ENCODE results near the gene RSPH3. TPM values are rescaled to one million over a fixed set of nuclear protein-coding genes. Genes with fewer than 3 reads are reported as not detected.

Gene RSPH3
- total and polyA plus RNA-seq, 10 of the 15 experiments (the other 5 are each of a cell fraction or from before 2014, with no cell fraction given) = 0.40 to 3.5 (median 1.4) TPM

GRCh38 chr6:158987657-158988056 is 12.3 kb downstream of the RSPH3 start:
- TF ChIP-seq, protein P1, sequence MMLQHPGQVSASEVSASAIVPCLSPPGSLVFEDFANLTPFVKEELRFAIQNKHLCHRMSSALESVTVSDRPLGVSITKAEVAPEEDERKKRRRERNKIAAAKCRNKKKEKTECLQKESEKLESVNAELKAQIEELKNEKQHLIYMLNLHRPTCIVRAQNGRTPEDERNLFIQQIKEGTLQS (IDR thresholded peaks at IDR 0.05; ENCODE audit: borderline replicate concordance, extremely low read depth, low read depth, low read length) = no peak
- TF ChIP-seq IKZF2 (IDR thresholded peaks at IDR 0.05) (no peak), TBL1XR1 (IDR thresholded peaks at IDR 0.05; ENCODE audit: low read depth, low read length) (no peak), HDAC6 (IDR thresholded peaks at IDR 0.05; ENCODE audit: unreplicated experiment) (no peak), FOXM1 (IDR thresholded peaks at IDR 0.05; ENCODE audit: low read depth, low read length) (no peak), RUNX3 (IDR thresholded peaks at IDR 0.05; ENCODE audit: low read length) (no peak), GATAD2B (conservative IDR thresholded peaks at IDR 0.05; ENCODE audit: low read depth) (no peak), WRNIP1 (IDR thresholded peaks at IDR 0.05; ENCODE audit: borderline replicate concordance, low read depth, low read length) (no peak)
- TF ChIP-seq, protein P2, sequence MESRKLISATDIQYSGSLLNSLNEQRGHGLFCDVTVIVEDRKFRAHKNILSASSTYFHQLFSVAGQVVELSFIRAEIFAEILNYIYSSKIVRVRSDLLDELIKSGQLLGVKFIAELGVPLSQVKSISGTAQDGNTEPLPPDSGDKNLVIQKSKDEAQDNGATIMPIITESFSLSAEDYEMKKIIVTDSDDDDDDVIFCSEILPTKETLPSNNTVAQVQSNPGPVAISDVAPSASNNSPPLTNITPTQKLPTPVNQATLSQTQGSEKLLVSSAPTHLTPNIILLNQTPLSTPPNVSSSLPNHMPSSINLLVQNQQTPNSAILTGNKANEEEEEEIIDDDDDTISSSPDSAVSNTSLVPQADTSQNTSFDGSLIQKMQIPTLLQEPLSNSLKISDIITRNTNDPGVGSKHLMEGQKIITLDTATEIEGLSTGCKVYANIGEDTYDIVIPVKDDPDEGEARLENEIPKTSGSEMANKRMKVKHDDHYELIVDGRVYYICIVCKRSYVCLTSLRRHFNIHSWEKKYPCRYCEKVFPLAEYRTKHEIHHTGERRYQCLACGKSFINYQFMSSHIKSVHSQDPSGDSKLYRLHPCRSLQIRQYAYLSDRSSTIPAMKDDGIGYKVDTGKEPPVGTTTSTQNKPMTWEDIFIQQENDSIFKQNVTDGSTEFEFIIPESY (IDR thresholded peaks at IDR 0.05) = no peak
- TF ChIP-seq, protein P3, sequence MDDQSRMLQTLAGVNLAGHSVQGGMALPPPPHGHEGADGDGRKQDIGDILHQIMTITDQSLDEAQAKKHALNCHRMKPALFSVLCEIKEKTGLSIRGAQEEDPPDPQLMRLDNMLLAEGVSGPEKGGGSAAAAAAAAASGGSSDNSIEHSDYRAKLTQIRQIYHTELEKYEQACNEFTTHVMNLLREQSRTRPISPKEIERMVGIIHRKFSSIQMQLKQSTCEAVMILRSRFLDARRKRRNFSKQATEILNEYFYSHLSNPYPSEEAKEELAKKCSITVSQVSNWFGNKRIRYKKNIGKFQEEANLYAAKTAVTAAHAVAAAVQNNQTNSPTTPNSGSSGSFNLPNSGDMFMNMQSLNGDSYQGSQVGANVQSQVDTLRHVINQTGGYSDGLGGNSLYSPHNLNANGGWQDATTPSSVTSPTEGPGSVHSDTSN (IDR thresholded peaks at IDR 0.05; ENCODE audit: insufficient replicate concordance, low read depth, low read length) = no peak
- in situ Hi-C loops (cut with MboI) = no loop called here
- H4K20me1 ChIP-seq (ENCODE audit: control insufficient read depth, insufficient read depth) = no peaks in the 10 kb centered on the region
- FAIRE-seq (no peak), DNase-seq (ENCODE audit: low read depth, low spot score) (no peak), ATAC-seq (peak; percentile 36; the same call in 2 of the 3 replicates)
- H3K4me1 ChIP-seq (ENCODE audit: control insufficient read depth, insufficient read depth, low read length) = no peaks in the 10 kb centered on the region
- H3K27me3 ChIP-seq (replicated peaks in 1 of 2; ENCODE audit: control insufficient read depth in 2 of 2, insufficient read depth in 2 of 2, low read length in 1 of 2) = no peaks in the 10 kb centered on the region
- no peaks in the 10 kb centered on the region for H3K79me2 ChIP-seq (ENCODE audit: control insufficient read depth, insufficient read depth, low read length)
- ChIA-PET RAD21 (ENCODE audit: unreplicated experiment) (no interaction called here), POLR2A (no interaction called here), CTCF (interaction anchor here (1.1 to 1.6 kb wide), 3 partner anchors 17 to 122 kb away, joined by 4 to 6 read pairs (median 4); no protein-coding TSS in a partner anchor), SMC1A (ENCODE audit: uncharacterized antibody, unreplicated experiment) (interaction anchor here (0.6 to 1.7 kb wide), 2 partner anchors 26 to 396 kb away, joined by 3 to 6 read pairs; no protein-coding TSS in a partner anchor)
- no peak overlapping the region for H3K4me2 ChIP-seq (ENCODE audit: control insufficient read depth, insufficient read depth)
- intact Hi-C loops (cut with micrococcal nuclease; ENCODE audit: unreplicated experiment) = no loop called here
- H3K4me3 ChIP-seq = no peak overlapping the region
- no peak overlapping the region for H2AFZ ChIP-seq (ENCODE audit: control insufficient read depth, low read depth, low read length)
- no TSS peak for BruUV-seq (replicated peaks)
- H3K9ac ChIP-seq (ENCODE audit: control insufficient read depth, insufficient read depth, low read length) = no peak overlapping the region
- no peaks in the 10 kb centered on the region; the same call in 2 of the 3 replicates for H3K9me3 ChIP-seq (replicated peaks; ENCODE audit: control insufficient read depth, insufficient read depth, low read length)
- WGBS (ENCODE audit: insufficient coverage, insufficient replicate concordance, low lambda C conversion rate, missing lambda C conversion rate) = 7% methylated on average over 1 of the region's 1 CpG
- no peaks in the 10 kb centered on the region for H3K36me3 ChIP-seq (ENCODE audit: control insufficient read depth in 2 of 2, insufficient read depth in 2 of 2, low read length in 1 of 2)
- H3K27ac ChIP-seq (ENCODE audit: control insufficient read depth, insufficient read depth) = no peak overlapping the region

All from GM12878 (cell line).